ENCODE results near the gene CA4. TPM values are rescaled to one million over a fixed set of nuclear protein-coding genes. Genes with fewer than 3 reads are reported as not detected.

CA4 gene
- total RNA-seq, 1 donor from 2014 or later: 11.4 TPM

DNA sequence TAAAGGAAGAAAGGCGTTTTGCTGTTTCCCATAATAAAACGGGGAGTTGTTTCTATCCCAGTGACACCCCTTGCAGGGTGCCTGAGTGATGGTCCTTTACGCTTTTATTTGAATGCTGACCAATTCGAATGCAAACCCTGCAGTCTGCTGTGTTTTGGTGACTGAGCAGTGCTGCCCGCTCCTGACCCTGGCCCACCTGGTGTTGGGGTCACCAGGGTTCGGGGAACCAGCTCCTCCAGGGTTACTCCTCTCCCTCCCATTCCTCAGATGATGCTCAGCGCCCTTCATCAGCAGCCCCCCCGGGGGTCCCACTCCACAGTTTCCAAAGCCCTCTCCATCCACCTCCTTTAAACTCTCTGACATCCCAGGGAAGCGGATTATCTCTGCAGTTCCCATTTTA is 6.0 kb downstream of the CA4 start:
- no peak overlapping the region for H3K4me3 Mint-ChIP-seq
- H3K27me3 Mint-ChIP-seq: peaks cover 75% of the 10 kb centered on the region
- H3K27ac Mint-ChIP-seq: peak overlapping the region; percentile 3
- TF ChIP-seq, protein P1, sequence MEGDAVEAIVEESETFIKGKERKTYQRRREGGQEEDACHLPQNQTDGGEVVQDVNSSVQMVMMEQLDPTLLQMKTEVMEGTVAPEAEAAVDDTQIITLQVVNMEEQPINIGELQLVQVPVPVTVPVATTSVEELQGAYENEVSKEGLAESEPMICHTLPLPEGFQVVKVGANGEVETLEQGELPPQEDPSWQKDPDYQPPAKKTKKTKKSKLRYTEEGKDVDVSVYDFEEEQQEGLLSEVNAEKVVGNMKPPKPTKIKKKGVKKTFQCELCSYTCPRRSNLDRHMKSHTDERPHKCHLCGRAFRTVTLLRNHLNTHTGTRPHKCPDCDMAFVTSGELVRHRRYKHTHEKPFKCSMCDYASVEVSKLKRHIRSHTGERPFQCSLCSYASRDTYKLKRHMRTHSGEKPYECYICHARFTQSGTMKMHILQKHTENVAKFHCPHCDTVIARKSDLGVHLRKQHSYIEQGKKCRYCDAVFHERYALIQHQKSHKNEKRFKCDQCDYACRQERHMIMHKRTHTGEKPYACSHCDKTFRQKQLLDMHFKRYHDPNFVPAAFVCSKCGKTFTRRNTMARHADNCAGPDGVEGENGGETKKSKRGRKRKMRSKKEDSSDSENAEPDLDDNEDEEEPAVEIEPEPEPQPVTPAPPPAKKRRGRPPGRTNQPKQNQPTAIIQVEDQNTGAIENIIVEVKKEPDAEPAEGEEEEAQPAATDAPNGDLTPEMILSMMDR (conservative IDR thresholded peaks at IDR 0.05): no peak
- no peaks in the 10 kb centered on the region for H3K9me3 Mint-ChIP-seq
- peaks cover under 1% of the 10 kb centered on the region for H3K4me1 Mint-ChIP-seq (ENCODE audit: unreplicated experiment)
- no peak for DNase-seq (ENCODE audit: extremely low spot score, unreplicated experiment)
- H3K36me3 Mint-ChIP-seq: no peaks in the 10 kb centered on the region

DNA sequence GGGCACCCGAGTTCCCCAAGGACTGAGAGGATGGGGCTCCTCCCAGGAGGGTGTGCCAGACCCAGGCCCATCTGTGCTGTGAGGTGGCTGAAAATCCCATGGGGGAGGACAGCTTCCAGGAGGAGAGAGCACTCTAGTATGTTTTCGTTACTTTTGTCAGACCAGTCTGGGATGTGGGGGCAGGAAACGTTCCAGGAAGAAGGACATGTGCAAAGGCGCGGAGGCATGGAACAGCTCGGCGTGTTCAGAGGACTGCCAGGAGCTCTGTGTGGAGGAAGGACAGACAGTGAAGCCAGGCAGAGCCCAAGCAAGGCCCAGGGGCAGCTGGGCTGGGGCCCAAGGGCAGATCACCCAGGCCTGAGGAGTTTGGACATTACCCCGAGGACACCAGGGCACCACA is 7.0 kb downstream of the CA4 start:
- peaks cover 68% of the 10 kb centered on the region for H3K27me3 Mint-ChIP-seq
- DNase-seq (ENCODE audit: extremely low spot score, unreplicated experiment): no peak
- H3K27ac Mint-ChIP-seq: no peak overlapping the region
- H3K36me3 Mint-ChIP-seq: no peaks in the 10 kb centered on the region
- H3K9me3 Mint-ChIP-seq: no peaks in the 10 kb centered on the region
- peaks cover 4% of the 10 kb centered on the region for H3K4me1 Mint-ChIP-seq (ENCODE audit: unreplicated experiment)
- TF ChIP-seq, protein P1 (conservative IDR thresholded peaks at IDR 0.05): no peak
- H3K4me3 Mint-ChIP-seq: no peak overlapping the region

DNA sequence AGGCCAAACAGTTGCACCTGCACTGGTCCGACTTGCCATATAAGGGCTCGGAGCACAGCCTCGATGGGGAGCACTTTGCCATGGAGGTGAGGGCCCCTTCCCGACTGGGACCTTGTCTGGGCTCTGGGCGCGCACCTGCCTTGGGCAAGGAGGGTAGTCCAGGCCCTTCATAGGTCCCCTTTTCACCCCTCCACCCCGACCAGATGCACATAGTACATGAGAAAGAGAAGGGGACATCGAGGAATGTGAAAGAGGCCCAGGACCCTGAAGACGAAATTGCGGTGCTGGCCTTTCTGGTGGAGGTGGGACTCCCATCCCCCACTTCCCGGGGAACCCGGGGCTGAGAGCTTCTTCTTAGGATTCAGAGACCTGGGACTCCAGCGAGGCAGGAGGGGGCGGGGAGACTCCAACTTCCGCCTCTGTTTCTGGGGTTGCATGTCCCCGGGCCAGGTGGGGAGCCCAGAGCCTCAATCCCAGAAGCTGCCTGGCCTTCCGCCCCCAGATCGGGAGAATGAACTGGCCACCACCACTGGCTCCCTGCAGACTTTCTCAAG is 7.8 kb downstream of the CA4 start:
- peaks cover 4% of the 10 kb centered on the region for H3K4me1 Mint-ChIP-seq (ENCODE audit: unreplicated experiment)
- no peak for DNase-seq (ENCODE audit: extremely low spot score, unreplicated experiment)

DNA sequence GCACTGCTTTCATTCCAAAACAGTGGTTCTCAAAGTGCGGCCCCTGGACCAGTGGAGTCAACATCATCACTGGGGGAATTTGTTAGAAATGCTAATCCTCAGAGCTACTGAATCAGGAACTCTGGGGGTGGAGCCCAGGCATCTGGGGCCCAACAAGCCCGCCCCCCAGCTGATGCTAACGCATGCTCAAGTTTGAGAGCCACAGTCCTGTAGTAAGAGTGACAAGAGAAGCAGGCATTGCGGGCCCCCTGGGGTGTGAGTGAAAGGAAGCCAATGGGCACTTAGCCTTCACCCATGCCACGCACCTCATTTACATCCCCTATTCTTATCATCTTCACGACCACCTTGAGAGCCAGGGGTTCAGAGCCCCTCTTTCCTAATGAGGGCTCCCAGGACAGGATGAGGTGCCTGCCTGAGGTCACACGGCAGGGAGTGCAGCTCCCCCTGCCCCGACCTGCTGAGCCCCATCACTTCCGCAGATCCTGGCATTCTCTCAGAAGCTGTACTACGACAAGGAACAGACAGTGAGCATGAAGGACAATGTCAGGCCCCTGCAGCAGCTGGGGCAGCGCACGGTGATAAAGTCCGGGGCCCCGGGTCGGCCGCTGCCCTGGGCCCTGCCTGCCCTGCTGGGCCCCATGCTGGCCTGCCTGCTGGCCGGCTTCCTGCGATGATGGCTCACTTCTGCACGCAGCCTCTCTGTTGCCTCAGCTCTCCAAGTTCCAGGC is 9.1 kb downstream of the CA4 start:
- no peak overlapping the region for H3K4me3 Mint-ChIP-seq
- H3K9me3 Mint-ChIP-seq: no peaks in the 10 kb centered on the region
- TF ChIP-seq, protein P1 (conservative IDR thresholded peaks at IDR 0.05): no peak
- no peak overlapping the region for H3K27ac Mint-ChIP-seq
- H3K27me3 Mint-ChIP-seq: peaks cover 49% of the 10 kb centered on the region
- DNase-seq (ENCODE audit: extremely low spot score, unreplicated experiment): no peak
- H3K4me1 Mint-ChIP-seq (ENCODE audit: unreplicated experiment): peaks cover 4% of the 10 kb centered on the region
- no peaks in the 10 kb centered on the region for H3K36me3 Mint-ChIP-seq

More for the DNA sequence above, 7.8 kb downstream of the CA4 start:
- peaks cover 60% of the 10 kb centered on the region for H3K27me3 Mint-ChIP-seq
- H3K36me3 Mint-ChIP-seq: no peaks in the 10 kb centered on the region
- no peaks in the 10 kb centered on the region for H3K9me3 Mint-ChIP-seq
- H3K4me3 Mint-ChIP-seq: no peak overlapping the region
- H3K27ac Mint-ChIP-seq: no peak overlapping the region
- TF ChIP-seq, protein P1 (conservative IDR thresholded peaks at IDR 0.05): no peak

DNA sequence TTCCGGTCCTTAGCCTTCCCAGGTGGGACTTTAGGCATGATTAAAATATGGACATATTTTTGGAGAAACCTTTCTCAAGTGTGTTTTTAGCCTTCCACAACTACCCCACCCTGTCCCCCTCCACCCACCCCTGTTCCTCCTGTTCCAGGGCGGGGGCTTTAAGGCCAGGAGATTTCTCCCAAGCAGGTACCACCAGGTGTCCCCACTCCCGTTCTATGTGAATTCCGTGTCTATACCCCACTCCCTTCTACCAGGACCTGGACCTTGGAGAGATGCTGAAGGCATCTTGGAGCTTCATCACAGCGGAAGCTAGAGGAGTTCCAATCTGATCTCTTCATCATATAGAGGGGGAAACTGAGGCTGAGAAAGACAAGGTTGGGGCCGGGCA is 9.7 kb downstream of the CA4 start:
- no peak for DNase-seq (ENCODE audit: extremely low spot score, unreplicated experiment)
- H3K4me3 Mint-ChIP-seq: no peak overlapping the region
- H3K36me3 Mint-ChIP-seq: no peaks in the 10 kb centered on the region
- H3K27ac Mint-ChIP-seq: no peak overlapping the region
- H3K27me3 Mint-ChIP-seq: peaks cover 46% of the 10 kb centered on the region
- peaks cover 4% of the 10 kb centered on the region for H3K4me1 Mint-ChIP-seq (ENCODE audit: unreplicated experiment)
- TF ChIP-seq, protein P1 (conservative IDR thresholded peaks at IDR 0.05): no peak
- H3K9me3 Mint-ChIP-seq: no peaks in the 10 kb centered on the region
